GM10847 (cell line): ENCODE data around the gene WWC2.

Experiments used
- POLR2A ChIP-seq: IDR thresholded peaks from 2 replicates; pipeline ENCODE4 v1.6.1; 2011; ENCODE audit not compliant: insufficient read length; ENCODE audit errors: extremely low read depth

WWC2 gene

GRCh38 chr4:183266371-183266770 is 167.3 kb downstream of the WWC2 start:
- TF ChIP-seq POLR2A, result no peak

GRCh38 chr4:183268556-183268955 is 169.5 kb downstream of the WWC2 start:
- TF ChIP-seq POLR2A, result no peak

- no peak for TF ChIP-seq POLR2A
Measured at GRCh38 chr4:183272384-183272783, 173.3 kb downstream of the WWC2 start.

GRCh38 chr4:183276106-183276505 is 177.0 kb downstream of the WWC2 start:
- TF ChIP-seq POLR2A, result no peak

GRCh38 chr4:183284258-183284785 is 185.3 kb downstream of the WWC2 start:
- TF ChIP-seq POLR2A, result no peak

- TF ChIP-seq POLR2A, result no peak
Measured at GRCh38 chr4:183284965-183285364, 185.9 kb downstream of the WWC2 start.

GRCh38 chr4:183285886-183286285 is 186.8 kb downstream of the WWC2 start:
- TF ChIP-seq POLR2A, result no peak

- TF ChIP-seq POLR2A, result no peak
Measured at GRCh38 chr4:183286590-183287308, 187.7 kb downstream of the WWC2 start.

- no peak for TF ChIP-seq POLR2A
Measured at GRCh38 chr4:183287309-183287659, 188.2 kb downstream of the WWC2 start.

- TF ChIP-seq POLR2A, result no peak
Measured at GRCh38 chr4:183287677-183288076, 188.6 kb downstream of the WWC2 start.

GRCh38 chr4:183288955-183289354 is 189.9 kb downstream of the WWC2 start:
- TF ChIP-seq POLR2A, result no peak

GRCh38 chr4:183289688-183290087 is 190.6 kb downstream of the WWC2 start:
- TF ChIP-seq POLR2A, result no peak

GRCh38 chr4:183291070-183291469 is 192.0 kb downstream of the WWC2 start:
- TF ChIP-seq POLR2A, result no peak

GRCh38 chr4:183295711-183296110 is 196.7 kb downstream of the WWC2 start:
- no peak for TF ChIP-seq POLR2A

GRCh38 chr4:183297675-183298074 is 198.6 kb downstream of the WWC2 start:
- TF ChIP-seq POLR2A, result no peak

GRCh38 chr4:183299464-183299863 is 200.4 kb downstream of the WWC2 start:
- TF ChIP-seq POLR2A, result no peak

GRCh38 chr4:183300070-183300469 is 201.0 kb downstream of the WWC2 start:
- no peak for TF ChIP-seq POLR2A

- TF ChIP-seq POLR2A, result no peak
Measured at GRCh38 chr4:183300655-183301054, 201.6 kb downstream of the WWC2 start.

GRCh38 chr4:183303301-183303700 is 204.2 kb downstream of the WWC2 start:
- no peak for TF ChIP-seq POLR2A
